Brain microvascular endothelial cell (primary cell): ENCODE measurements around the gene RASAL2.
"Not testable (repeated sequence)": the region's sequence is repeated elsewhere in the genome, so short reads cannot be mapped to it uniquely, and the experiment has no call there.

Experiments
- DNase-seq: peaks from one replicate; pipeline ENCODE4 v3.0.0-alpha.2; 2020
- H3K27ac ChIP-seq: fragments of 250-450 bp; sonication (Bioruptor Pico); 2 replicates; pipeline ENCODE4 v1.5.1; 2020; ENCODE audit warnings: mild to moderate bottlenecking, moderate library complexity
- H3K27me3 ChIP-seq: fragments of 250-450 bp; sonication (Bioruptor Pico); replicated peaks from 2 replicates; pipeline ENCODE4 v1.5.1; 2020; ENCODE audit warnings: mild to moderate bottlenecking
- H3K36me3 ChIP-seq: fragments of 250-450 bp; sonication (Bioruptor Pico); replicated peaks from 2 replicates; pipeline ENCODE4 v1.5.1; 2020; ENCODE audit warnings: mild to moderate bottlenecking
- H3K4me3 ChIP-seq: 2 replicates; pipeline ENCODE4 v1.5.1; 2011; ENCODE audit warnings: low read depth, mild to moderate bottlenecking, control low read depth, low read length, moderate library complexity
- in situ Hi-C: cut with HindIII; loops from 2 replicates; pipeline ENCODE4 v1.10.0; 2017; ENCODE audit warnings: low sequenced_read_pairs, low pct_ligation_motif_present
- TF ChIP-seq, protein P1 (sequence below): IDR thresholded peaks from 2 replicates; pipeline ENCODE4 v1.5.1; 2011; ENCODE audit warnings: low read depth, mild to moderate bottlenecking, moderate library complexity, low read length, control low read depth, inconsistent platforms; ENCODE audit errors: missing control alignments

Gene RASAL2

DNA sequence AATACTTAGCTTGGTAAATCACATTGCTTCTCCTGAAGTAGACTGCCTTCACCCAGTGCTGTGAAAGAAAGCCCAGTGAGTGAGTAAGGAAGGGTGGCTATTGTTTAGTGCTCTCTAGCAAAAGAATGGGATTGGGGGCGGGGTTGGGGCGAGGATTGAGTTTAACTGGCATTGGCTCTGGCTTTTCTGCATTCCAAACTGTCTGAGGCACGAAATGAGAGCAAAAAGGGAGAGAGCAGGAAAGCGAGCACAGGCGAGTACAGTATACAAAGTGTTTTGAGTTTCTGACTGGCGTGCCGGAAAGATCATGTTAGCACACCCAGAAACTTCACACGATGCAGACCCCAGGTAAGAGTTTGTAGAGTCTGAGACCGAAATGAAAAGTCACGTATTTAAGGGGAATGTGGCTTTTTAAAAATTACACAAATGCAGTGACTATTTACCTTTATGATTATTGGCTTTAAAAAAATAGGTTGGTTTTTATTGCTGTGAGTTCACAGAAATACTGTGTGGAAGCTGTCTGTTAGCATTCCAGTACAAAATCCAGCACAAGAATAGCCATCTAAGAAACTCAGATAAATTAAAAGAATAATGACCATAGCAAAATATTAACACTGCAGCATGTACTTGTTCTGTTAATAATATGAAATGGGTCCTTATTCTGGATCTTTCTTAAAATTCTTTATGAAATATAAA, 247.5 kb downstream of the RASAL2 start:
- no peaks in the 10 kb centered on the region for H3K27me3 ChIP-seq
- H3K36me3 ChIP-seq = no peaks in the 10 kb centered on the region
- peak overlapping the region; percentile 27 for H3K4me3 ChIP-seq
- TF ChIP-seq, protein P1, sequence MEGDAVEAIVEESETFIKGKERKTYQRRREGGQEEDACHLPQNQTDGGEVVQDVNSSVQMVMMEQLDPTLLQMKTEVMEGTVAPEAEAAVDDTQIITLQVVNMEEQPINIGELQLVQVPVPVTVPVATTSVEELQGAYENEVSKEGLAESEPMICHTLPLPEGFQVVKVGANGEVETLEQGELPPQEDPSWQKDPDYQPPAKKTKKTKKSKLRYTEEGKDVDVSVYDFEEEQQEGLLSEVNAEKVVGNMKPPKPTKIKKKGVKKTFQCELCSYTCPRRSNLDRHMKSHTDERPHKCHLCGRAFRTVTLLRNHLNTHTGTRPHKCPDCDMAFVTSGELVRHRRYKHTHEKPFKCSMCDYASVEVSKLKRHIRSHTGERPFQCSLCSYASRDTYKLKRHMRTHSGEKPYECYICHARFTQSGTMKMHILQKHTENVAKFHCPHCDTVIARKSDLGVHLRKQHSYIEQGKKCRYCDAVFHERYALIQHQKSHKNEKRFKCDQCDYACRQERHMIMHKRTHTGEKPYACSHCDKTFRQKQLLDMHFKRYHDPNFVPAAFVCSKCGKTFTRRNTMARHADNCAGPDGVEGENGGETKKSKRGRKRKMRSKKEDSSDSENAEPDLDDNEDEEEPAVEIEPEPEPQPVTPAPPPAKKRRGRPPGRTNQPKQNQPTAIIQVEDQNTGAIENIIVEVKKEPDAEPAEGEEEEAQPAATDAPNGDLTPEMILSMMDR = no peak
- peak overlapping the region; percentile 65 for H3K27ac ChIP-seq
- in situ Hi-C loops = no loop called here
- DNase-seq = peak; percentile 93

DNA sequence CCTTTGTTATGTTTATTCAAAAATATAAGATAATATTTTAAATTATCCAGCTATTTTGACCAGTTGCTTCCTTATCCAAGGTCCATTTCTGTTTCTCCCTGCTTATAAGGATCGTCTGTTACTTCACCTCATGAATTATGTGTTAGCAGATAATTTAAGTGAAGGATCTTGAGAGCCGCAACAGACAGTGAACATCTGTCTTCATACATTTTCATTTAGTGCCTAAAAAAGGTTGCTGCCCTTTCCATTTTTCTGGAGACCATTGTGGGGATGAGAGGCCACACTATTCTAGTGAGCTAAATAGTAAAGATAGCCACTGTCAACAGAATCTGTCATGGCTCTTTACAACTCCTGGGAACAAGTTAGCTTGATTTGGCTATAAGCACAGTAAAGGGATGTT, 248.8 kb downstream of the RASAL2 start:
- in situ Hi-C loops = no loop called here
- H3K36me3 ChIP-seq = no peaks in the 10 kb centered on the region
- no peak for DNase-seq
- H3K4me3 ChIP-seq = no peak overlapping the region
- no peak overlapping the region for H3K27ac ChIP-seq
- TF ChIP-seq, protein P1 = no peak
- H3K27me3 ChIP-seq = no peaks in the 10 kb centered on the region

- DNase-seq = peak; percentile 76
- Histone ChIP-seq H3K27ac (peak overlapping the region; percentile 77), H3K4me3 (no peak overlapping the region), H3K27me3 (no peaks in the 10 kb centered on the region), H3K36me3 (no peaks in the 10 kb centered on the region)
- TF ChIP-seq, protein P1 = peak; percentile 50
- in situ Hi-C loops = no loop called here
These were observed 250.7 kb downstream of the RASAL2 start for GRCh38 chr1:178344513-178345091.

DNA sequence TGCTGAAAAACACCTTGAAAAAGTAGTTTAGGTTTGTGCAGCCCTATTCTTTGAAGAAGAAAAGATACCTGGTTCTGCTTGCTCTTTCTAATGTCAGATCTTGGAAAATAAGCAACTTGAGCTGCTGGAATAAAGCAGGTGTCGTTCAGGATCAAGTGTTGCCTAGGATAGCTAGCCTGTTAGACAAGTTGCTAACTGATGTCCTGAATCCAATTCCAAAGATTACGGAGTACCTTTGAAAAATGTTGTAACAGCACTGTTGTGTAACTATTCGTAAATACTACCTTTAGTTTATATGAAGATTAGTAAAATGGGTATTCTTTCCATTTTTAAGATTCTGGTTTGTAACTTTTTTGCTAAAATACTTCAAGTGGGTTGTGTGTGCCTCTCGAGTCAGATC, 251.3 kb downstream of the RASAL2 start:
- in situ Hi-C loops = no loop called here

DNA sequence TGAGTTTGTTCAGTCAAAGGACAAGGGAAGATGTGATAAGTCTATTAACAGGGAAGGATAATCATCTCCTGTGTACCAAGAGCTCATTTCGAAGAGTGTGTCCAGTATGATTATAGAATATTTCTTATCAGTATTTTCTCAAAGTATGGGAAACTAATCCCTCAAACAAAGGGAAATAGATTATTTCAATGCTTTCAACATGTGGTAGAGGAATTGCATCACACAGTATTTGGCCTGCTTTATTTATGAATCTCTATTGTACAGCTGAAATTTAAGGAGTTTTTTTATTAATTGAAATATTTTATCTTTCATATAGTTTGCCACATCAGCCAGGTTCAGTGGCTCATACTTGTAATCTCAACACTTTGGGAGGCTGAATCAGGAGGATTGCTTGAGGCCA, 251.9 kb downstream of the RASAL2 start:
- in situ Hi-C loops = no loop called here
- no peaks in the 10 kb centered on the region for H3K36me3 ChIP-seq
- no peak for DNase-seq
- no peaks in the 10 kb centered on the region for H3K27me3 ChIP-seq
- H3K4me3 ChIP-seq = no peak overlapping the region
- H3K27ac ChIP-seq = peak overlapping the region; percentile 77
- TF ChIP-seq, protein P1 = no peak

More for the DNA sequence above, 251.3 kb downstream of the RASAL2 start:
- TF ChIP-seq, protein P1 = no peak
- Histone ChIP-seq H3K36me3 (no peaks in the 10 kb centered on the region), H3K27me3 (no peaks in the 10 kb centered on the region), H3K4me3 (no peak overlapping the region), H3K27ac (peak overlapping the region; percentile 77)
- no peak for DNase-seq

- no peaks in the 10 kb centered on the region for H3K27me3 ChIP-seq
- no peak for DNase-seq
- H3K36me3 ChIP-seq = no peaks in the 10 kb centered on the region
- TF ChIP-seq, protein P1 = no peak
- no peak overlapping the region for H3K4me3 ChIP-seq
- no peak overlapping the region for H3K27ac ChIP-seq
- in situ Hi-C loops = no loop called here
These were observed 255.9 kb downstream of the RASAL2 start for GRCh38 chr1:178349801-178350200.

GRCh38 chr1:178351911-178352310, 258.0 kb downstream of the RASAL2 start:
- H3K36me3 ChIP-seq, H3K27ac ChIP-seq, H3K27me3 ChIP-seq, DNase-seq, H3K4me3 ChIP-seq, in situ Hi-C loops: not testable (repeated sequence)
